ENCODE measurements around the gene TBC1D21. TPM values are rescaled to one million over a fixed set of nuclear protein-coding genes. Genes with fewer than 3 reads are reported as not detected.

Gene TBC1D21
- total RNA-seq, 1 donor from 2014 or later: not detected

- peaks cover 9% of the 10 kb centered on the region for H3K27me3 ChIP-seq (ENCODE audit: control insufficient read depth, insufficient read depth, low read length)
- no peaks in the 10 kb centered on the region for H3K36me3 ChIP-seq (ENCODE audit: control insufficient read depth, insufficient read depth, low read length)
- TF ChIP-seq CTCF (IDR thresholded peaks at IDR 0.05; ENCODE audit: insufficient read depth, low read length, severe bottlenecking): peak; percentile 45
- DNase-seq (ENCODE audit: low read depth) (peak; percentile 55), FAIRE-seq (no peak)
- no peak overlapping the region for H3K4me3 ChIP-seq (ENCODE audit: low read depth, low read length)
These were observed 636 bp downstream of the TBC1D21 start for GRCh38 chr15:73873889-73874511.

- no peak overlapping the region for H3K4me3 ChIP-seq (ENCODE audit: low read depth, low read length)
- no peaks in the 10 kb centered on the region for H3K36me3 ChIP-seq (ENCODE audit: control insufficient read depth, insufficient read depth, low read length)
- FAIRE-seq: peak; percentile 81
- peak; percentile 41 for DNase-seq (ENCODE audit: low read depth)
- peaks cover 4% of the 10 kb centered on the region for H3K27me3 ChIP-seq (ENCODE audit: control insufficient read depth, insufficient read depth, low read length)
- no peak for TF ChIP-seq CTCF (IDR thresholded peaks at IDR 0.05; ENCODE audit: insufficient read depth, low read length, severe bottlenecking)
These were observed 6.1 kb downstream of the TBC1D21 start for GRCh38 chr15:73879426-73879825.

GRCh38 chr15:73881579-73882320 lies 8.4 kb downstream of the TBC1D21 start:
- DNase-seq (ENCODE audit: low read depth) (no peak), FAIRE-seq (peak; percentile 13)
- Histone ChIP-seq H3K4me3 (ENCODE audit: low read depth, low read length) (no peak overlapping the region), H3K27me3 (ENCODE audit: control insufficient read depth, insufficient read depth, low read length) (no peaks in the 10 kb centered on the region), H3K36me3 (ENCODE audit: control insufficient read depth, insufficient read depth, low read length) (no peaks in the 10 kb centered on the region)
- TF ChIP-seq CTCF (IDR thresholded peaks at IDR 0.05; ENCODE audit: insufficient read depth, low read length, severe bottlenecking): no peak

GRCh38 chr15:73882761-73883419 lies 9.5 kb downstream of the TBC1D21 start:
- DNase-seq (ENCODE audit: low read depth) (no peak), FAIRE-seq (no peak)
- Histone ChIP-seq H3K36me3 (ENCODE audit: control insufficient read depth, insufficient read depth, low read length) (no peaks in the 10 kb centered on the region), H3K4me3 (ENCODE audit: low read depth, low read length) (no peak overlapping the region), H3K27me3 (ENCODE audit: control insufficient read depth, insufficient read depth, low read length) (no peaks in the 10 kb centered on the region)
- no peak for TF ChIP-seq CTCF (IDR thresholded peaks at IDR 0.05; ENCODE audit: insufficient read depth, low read length, severe bottlenecking)

- no peak for TF ChIP-seq CTCF (IDR thresholded peaks at IDR 0.05; ENCODE audit: insufficient read depth, low read length, severe bottlenecking)
- no peaks in the 10 kb centered on the region for H3K36me3 ChIP-seq (ENCODE audit: control insufficient read depth, insufficient read depth, low read length)
- no peak for FAIRE-seq
- no peak for DNase-seq (ENCODE audit: low read depth)
- no peak overlapping the region for H3K4me3 ChIP-seq (ENCODE audit: low read depth, low read length)
- H3K27me3 ChIP-seq (ENCODE audit: control insufficient read depth, insufficient read depth, low read length): no peaks in the 10 kb centered on the region
These were observed 10.8 kb downstream of the TBC1D21 start for GRCh38 chr15:73884159-73884558.
